Astrocyte of the spinal cord (primary cell): ENCODE results near the gene NPC1L1.

Experiments used
- DNase-seq: peaks from one replicate; pipeline ENCODE4 v3.0.0; 2011; ENCODE audit warnings: low read depth, low spot score
- H3K4me3 ChIP-seq: 2 replicates; pipeline ENCODE4 v1.5.1; 2011; ENCODE audit warnings: low read depth, mild to moderate bottlenecking, low read length, moderate library complexity
- CTCF ChIP-seq: IDR thresholded peaks from 2 replicates; pipeline ENCODE4 v1.5.1; 2012; ENCODE audit warnings: low read depth, mild to moderate bottlenecking, low read length, inconsistent platforms
- in situ Hi-C: cut with HindIII; loops from 2 replicates; pipeline ENCODE4 v1.10.0; 2017; ENCODE audit warnings: low sequenced_read_pairs

Gene NPC1L1

GRCh38 chr7:44541028-44541869, at the start of gene NPC1L1:
TSS of gene NPC1L1 (minus strand) at chr7:44541330. CDS start at chr7:44541259, 71 bp downstream.
- TF ChIP-seq CTCF, result no peak
- in situ Hi-C loops, result no loop called here
- DNase-seq, result no peak
- H3K4me3 ChIP-seq, result no peak within 1 kb of the TSS

GRCh38 chr7:44590910-44591309, 49.8 kb upstream of the NPC1L1 start:
- no peak overlapping the region for H3K4me3 ChIP-seq
- TF ChIP-seq CTCF, result no peak
- in situ Hi-C loops, result no loop called here
- DNase-seq, result no peak

GRCh38 chr7:44587843-44588711, 46.9 kb upstream of the NPC1L1 start:
- DNase-seq, result peak; percentile 72

GRCh38 chr7:44583146-44583865, 42.2 kb upstream of the NPC1L1 start:
- no peak for TF ChIP-seq CTCF
- no peak for DNase-seq
- peak overlapping the region; percentile 86 for H3K4me3 ChIP-seq
- in situ Hi-C loops, result no loop called here

More at GRCh38 chr7:44587843-44588711, 46.9 kb upstream of the NPC1L1 start:
- H3K4me3 ChIP-seq, result no peak overlapping the region
- TF ChIP-seq CTCF, result peak; percentile 68
- in situ Hi-C loops, result no loop called here

GRCh38 chr7:44581879-44582603, 40.9 kb upstream of the NPC1L1 start, which contains the start of gene TMED4:
TSS of gene TMED4 (minus strand) at chr7:44582231. CDS start at chr7:44582206, 25 bp downstream.
- peak within 1 kb of the TSS; percentile 86 for H3K4me3 ChIP-seq
- TF ChIP-seq CTCF, result no peak
- in situ Hi-C loops, result no loop called here
- DNase-seq, result peak; percentile 99
